DLD1 (cell line): Measurements from ENCODE around the gene DGKD.

Experiments used
- in situ Hi-C: cut with HindIII; loops from 2 replicates; pipeline ENCODE4 v1.10.0; 2017; ENCODE audit warnings: low sequenced_read_pairs

DGKD gene

DNA sequence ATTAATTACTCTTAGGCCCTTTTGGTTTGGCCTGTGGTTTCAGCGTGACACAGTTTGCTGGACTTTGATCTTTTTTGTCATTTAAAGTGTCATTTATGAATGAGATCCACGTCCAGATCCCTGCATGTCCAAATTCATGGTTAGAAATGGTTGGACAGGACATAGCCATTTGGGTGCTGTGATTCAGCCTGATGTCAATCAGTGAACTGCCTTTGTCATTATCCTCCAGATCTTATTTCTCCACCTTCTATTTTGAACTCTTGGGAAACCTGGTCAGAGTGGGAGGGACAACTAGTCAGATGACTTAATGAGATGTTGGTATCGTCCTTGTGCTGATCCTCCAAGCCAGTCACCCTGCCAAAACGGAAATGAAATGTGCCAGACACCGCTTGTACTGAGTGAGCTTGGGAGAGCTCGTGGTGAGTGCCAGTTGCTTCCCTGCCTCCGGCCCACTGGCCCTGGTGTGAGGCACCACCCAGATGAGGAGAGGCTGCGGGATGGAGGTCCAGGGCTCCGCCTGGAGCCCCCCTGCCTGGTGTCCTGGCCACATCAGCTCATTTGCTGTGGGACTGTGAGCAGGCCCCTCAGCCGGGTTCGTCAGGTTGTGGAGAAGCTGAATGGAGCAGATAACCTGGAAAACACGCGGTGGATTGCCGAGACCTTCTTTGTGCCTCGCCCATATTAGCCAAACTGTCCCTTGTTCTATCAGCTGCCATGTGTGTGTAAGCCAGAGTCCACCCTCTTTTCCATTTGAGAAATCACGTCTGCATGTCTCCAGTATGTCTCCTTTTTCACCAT is 70.1 kb downstream of the DGKD start:
- in situ Hi-C loops, result no loop called here

DNA sequence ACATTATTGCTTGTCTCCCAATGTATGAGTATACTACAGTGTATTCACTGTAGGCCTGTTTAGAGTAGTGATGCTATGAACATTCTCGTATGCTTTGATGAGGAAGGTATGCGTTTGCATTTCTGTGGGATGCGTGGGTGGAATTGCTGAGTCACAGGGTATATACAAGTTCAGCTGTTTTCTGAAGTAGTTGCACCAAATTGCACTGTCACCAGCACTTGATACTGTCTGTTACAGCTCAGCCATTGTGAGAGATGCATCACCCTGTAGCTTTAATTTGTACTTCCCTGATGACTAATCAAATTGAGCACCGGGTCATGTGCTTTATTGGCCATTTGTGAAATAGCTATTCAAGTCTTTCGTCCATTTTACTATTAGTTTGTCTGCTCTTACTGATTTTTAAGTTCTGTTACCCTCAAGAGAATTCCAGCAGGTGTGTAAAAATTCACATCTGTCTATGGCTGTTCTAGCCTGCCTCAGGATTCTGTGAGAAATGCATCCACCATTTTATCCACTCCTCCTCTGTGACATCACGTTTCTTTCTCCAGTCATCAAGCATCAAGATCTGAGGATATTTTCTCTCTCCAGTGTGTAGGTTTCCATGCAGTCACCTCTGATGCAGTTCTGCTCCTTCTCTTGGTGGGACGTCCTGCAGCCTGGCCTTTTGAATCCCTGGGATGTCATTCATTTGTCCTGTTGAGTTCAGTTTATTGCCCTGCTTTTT is 72.5 kb downstream of the DGKD start:
- in situ Hi-C loops, result no loop called here

DNA sequence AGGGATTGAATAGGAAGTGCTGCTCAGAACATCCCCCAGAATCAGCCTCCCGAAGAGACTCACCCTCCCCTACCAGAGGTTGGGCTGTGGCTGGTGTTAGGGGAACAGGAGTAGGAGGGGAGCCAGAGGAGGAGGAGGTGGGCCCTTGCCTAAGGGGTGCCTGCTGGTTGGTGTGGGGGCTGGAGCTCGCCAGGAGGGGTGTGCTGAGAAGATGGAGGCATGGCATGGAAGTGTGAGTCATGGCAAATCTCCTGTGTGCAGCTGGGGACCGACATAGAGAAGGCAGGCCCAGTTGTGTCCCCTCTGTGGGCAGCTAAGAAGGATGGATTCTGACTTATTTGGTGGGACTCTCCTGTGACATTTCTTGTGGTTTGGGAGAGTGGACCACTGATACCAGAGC is 73.7 kb downstream of the DGKD start:
- in situ Hi-C loops, result no loop called here

DNA sequence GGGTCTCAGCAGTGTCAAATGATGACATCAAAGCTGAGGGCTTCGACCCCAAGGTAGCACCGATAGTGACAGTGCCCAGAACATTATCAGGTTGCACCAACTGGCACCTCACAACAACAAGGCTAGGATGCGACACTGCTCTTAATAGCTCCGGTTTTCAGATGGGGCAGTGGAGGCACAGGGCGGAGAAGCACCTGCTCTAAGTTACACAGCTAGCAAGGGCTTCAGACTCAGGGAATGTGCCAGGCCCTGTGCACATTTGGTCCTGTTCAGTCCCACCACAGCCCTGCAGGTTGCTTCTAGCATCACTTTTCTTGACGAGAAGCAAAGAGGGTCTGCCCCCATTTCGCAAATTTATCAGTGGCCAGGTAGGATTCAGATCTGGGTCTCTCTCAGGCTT is 74.1 kb downstream of the DGKD start:
- in situ Hi-C loops, result no loop called here

DNA sequence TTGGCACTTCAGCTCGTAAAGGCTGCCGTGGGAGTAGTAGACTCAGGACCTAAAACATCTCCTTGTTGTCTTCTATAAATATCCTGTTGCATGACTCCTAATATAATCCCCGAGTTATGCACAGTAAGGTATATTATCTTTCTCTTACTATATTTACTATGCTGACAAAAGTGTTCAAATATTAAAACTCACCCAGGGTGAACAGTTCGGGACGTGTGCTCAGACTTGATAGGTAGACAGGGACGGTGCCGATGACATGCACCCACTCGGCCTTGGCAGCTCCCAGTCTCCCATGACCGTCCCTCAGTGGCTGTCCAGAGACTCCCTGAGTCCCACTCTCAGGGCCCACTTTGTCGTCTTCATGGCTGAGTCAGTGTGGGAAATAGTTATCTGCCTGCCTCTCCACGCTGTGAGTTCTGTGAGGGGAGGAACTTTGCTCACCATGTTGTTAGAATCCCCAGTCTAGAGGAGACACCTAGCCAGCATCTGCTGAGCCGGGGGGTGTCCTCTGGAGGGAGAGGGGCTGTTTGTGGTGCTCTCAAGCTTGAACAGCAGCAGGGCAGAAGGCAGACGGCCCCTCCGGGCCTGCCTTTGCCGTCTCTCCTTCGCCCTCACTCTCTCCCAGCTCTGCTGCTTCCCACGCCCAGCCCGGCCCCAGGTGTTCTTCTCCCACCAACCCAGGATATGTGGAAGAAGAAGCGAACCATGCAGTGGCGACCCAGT is 75.0 kb downstream of the DGKD start:
- in situ Hi-C loops, result no loop called here

DNA sequence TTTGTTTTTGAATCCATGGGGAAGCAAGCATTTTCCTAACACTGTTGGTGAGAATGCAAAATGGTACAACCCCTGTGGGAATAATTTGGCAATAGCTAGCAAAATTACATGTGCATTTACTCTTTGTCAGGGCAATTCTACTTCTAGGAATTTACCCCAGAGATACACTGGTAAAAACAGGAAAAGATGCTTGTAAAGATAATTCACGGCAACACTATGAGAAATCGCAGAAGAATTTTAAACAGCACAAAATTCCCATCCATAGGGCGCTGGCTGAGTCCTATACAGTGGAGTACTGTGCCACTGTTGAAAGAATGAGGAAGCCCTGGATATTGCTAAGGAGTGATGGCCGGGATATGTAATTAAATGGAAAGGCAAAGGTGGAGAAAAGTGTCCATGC is 75.8 kb downstream of the DGKD start:
- in situ Hi-C loops, result no loop called here

DNA sequence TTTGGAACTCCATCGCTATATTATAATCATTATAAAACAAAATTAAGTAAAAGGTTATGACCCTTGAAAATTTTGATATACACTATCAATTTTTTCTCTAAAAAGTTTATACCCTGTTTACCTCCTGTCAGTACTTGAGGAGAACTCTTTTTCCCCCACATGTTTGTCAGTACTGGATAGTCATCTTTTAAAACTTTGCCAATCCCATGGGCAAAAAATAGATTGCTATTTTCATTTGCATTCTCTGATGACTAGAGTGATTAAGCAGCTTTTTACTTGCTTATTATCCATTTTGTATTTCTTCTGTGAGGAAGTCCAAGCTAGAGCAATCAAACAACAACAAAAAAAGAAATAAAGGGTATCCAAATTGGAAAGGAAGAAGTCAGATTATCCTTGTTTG is 76.4 kb downstream of the DGKD start:
- in situ Hi-C loops, result no loop called here

DNA sequence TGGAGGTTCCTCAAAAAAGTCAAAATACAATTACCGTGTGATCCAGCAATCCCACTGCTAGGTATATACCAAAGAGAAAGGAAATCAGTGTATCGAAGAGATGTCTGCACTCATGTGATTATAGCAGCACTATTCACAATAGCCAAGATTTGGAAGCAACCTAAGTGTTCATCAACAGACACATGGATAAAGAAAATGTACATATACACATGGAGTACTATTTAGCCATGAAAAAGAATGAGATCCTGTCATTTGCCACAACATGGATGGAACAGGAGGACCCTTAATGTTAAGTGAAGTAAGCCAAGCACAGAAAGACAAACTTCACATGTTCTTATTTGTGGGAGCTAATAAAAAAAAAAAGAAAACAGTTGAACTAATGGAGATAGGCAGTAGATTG is 78.7 kb downstream of the DGKD start:
- in situ Hi-C loops, result no loop called here

DNA sequence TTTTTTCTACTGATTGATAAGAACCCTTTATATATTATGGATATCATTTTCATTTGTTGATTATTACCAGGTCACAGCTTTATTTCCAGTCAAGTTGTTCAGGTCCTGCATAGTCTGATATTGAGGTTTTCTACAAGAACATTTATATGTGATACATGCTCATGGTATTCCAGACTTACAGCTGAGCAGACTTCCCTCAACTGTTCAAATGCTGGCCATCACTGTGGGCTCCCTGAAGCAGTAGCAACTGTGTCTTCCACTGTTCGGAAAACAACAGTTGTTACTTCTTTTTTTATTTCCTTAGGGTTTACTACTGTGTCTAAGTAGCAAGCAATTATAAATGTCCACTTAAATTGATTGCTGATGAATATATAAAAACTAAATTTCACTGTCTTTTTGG is 79.5 kb downstream of the DGKD start:
- in situ Hi-C loops, result no loop called here

DNA sequence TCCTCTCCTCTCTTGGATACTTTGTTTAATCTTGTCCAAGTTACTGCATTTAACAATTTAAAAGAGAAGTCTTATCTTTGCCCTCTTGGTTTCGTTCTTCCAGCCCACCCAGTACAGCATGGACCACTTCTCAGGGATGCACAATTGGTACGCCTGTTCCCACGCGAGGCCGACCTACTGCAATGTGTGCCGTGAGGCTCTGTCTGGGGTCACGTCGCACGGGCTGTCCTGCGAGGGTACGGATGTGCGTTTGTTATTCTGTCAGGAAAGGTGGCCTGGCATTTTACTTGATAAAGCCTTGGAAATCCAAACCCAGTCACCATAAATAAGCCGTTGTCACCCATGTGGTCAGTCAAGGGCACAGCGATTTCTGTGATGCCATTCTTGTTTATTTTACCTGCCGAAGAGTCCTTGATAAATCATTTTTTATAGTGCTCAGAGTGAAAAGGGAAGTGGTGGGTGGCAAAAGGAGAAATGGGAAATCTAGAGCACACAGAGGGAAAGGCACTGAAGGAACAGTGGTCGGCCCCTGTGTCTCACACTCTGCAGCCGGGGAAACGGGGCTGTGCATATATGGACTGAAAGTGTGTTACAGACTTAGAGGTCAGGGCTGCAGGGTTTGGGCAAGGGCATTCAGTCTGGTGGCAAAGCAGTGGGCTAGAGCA is 80.5 kb downstream of the DGKD start:
- in situ Hi-C loops, result no loop called here

DNA sequence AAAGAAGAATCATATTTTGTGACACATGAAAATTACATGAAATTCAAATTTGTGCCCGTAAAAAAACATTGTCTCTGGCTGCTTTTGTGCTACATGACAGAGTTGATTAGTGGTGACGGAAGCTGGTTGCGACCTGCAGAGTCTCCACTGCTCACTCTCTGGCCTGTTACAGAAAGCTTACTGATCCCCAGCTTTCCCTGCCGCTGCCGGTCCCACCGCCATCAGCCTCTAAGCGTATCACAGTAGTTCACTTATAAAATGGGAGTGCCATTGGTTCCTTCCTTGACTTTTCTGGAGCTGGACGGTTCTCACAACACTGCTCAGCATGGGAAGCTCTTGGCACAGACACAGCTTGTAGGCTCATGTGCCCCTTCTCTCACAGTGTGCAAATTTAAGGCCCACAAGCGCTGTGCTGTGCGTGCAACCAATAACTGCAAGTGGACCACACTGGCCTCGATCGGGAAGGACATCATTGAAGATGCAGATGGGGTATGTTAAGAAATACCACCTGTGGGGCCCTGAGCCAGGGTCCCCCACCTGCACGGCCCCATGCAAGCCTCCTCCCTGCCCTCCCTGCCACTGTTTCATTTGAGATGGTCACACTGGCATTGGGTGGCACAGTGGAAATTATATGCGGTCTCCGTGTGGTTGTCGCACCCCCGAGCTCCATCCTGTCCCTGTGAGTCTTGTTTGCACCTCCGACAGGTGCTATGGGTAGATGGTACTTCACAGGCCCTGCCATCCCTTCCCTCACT is 81.3 kb downstream of the DGKD start:
- in situ Hi-C loops, result no loop called here

DNA sequence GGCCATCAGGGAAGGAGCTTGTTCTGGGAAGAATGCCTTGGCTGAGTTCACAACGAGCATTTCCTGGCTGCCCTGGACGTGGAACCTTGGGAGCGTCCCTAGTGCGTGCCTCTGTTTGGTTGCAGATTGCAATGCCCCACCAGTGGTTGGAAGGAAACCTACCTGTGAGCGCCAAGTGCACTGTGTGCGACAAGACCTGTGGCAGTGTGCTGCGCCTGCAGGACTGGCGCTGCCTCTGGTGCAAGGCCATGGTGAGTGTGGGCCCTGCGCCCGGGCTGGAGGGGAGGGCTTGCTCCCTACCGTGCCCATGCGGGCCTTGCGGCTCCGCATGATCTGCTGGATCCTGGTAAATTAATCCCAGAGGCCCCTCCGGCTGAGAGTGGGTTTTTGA is 81.9 kb downstream of the DGKD start:
- in situ Hi-C loops, result no loop called here

DNA sequence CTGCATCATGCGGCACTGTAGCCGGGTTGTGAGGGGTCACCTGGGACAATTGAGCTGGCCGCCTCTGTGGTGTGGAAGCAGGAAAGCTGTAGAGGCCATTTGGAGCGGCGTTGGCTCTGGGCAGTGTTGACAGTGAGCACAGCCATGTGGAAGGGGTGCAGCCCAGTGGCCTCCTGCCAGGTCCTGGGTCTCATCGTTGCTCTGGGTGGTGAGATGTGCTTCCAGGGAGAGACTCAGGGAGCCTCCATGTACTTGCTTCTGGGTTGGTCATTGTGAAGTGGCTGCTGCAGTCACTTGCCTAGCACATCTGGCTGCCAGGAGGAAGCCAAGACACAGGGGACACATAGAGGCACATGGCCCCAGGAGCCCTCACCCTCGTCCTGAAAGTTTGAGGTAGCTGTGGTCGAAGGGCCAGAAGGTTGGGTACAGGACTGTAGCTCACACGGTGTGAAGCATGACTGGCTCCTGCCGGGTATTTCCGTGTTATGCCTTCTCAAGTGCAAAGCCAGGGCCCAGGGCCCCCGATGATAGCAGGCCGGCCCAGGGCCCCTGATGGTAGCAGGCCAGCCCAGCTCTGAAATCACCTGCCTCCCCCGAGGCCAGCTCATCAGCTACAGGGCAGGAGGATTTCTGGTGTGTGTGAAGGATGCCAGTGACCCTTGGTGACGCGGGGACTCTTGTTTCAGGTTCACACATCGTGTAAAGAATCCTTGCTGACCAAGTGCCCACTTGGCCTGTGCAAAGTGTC is 82.6 kb downstream of the DGKD start:
- in situ Hi-C loops, result no loop called here

DNA sequence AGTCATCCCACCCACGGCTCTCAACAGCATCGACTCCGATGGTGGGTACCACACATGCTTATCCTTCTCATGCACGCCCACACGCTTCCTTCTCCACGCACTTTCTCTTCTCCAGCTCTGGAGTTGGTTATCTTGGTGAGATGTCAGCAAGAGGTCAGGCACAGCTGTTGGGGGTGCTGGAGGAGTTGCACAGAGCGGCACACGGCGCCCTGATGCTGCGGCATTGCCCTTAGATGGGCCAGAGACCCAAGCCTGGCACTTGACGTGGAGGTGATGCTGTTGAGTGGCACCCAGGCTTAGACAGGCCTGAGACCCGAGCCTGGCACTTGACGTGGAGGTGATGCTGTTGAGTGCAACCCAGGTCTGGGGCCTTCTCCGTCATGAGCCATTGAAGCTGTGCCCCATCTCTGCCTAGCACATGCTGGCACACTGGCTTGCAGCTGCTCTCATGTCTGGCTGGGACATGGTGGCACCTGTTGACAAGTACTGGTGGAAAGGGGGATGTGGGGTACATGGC is 83.2 kb downstream of the DGKD start:
- in situ Hi-C loops, result no loop called here

DNA sequence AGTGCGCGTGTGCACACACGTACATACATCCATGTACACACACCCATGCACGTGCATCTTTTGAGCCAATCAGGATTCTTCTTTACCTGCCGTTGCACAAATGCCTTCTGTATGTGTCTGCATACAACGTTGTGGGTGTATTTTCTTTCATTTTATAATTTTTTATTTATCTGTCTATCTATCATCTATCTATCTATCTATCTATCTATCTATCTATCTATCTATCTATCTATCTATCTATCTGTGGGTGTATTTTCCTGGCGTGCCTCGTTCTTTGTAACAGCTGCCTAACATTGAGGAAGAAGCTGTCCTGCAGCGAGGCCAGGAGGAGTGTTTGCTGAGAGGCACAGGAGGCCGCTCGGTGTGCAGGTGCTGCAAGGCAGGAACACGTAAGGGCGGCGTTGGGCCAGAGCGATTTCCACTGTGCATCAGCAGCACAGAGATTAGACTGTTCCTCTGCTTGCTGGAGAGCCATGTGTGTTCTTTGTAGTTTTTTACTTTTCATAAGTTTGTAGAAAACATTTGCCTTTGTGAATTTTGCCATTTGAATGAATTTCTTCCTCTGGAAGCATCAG is 84.4 kb downstream of the DGKD start:
- in situ Hi-C loops, result no loop called here

DNA sequence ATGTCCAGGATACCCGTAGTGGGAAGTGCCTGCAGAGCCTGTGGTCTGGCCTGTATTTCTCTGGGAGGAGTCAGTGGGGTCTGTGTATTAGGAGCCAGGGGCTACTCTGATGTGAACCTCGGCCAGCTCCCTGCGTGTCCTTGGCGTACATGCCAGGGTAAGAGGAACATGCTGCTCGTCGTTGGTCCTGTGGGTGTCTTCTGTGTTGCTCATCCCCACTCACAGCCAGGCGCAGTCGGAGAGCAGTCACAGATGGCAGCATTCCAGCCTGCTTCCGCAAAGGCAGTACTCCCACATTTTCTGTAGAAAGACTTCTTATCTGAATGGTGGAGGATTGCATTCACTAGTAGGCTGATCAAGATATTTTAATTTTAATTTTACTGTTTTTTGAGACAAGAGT is 84.9 kb downstream of the DGKD start:
- in situ Hi-C loops, result no loop called here

DNA sequence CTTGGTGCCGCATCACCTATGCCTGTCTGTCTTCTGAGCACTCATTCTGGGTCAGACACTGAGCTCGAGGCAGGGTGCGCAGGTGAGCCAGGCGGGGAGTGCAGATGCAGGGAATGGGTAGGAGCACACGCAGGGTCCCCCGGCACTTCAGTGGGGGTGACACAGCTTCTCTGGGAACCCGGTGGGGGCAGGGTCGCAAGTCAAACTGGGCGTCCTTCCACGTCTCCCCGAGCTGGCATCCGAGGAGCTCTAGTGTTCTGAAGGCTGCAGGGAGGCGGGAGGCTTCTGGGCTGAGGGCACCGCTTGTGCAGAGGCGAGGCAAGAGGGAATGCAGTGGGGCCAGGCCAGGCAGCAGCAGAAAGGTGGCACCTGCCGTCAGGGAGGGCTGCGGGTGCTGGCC is 86.0 kb downstream of the DGKD start:
- in situ Hi-C loops, result no loop called here

DNA sequence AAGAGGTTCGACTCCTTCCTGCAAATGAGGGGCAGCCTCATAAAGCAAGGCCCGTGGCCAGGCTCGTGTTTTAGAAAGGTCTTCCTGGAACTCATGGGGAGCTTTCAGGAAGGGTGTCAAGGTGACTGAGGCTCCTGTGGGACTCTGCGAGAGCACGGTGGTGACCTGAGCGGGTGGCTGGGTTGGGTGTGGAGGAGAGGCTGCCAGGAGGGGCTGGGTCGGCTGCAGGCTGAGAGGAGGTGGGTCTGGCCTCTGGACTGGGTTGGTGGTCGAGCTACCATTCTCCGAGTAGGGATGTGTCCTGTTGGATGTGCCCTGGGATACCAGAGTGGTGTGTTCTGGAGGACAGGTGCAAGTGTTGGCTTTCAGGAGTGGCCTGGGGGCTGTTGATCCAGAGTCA is 86.4 kb downstream of the DGKD start:
- in situ Hi-C loops, result no loop called here
